Ovary (tissue), 3 donors: ENCODE measurements around the gene STK39.

ENCODE experiments used
- EP300 ChIP-seq: sonication (generic); formaldehyde crosslinking; IDR thresholded peaks from one replicate; pipeline ENCODE4 v1.6.1; 2017; ENCODE audit warnings: antibody characterized with exemption
- POLR2A ChIP-seq: fragments of 450-650 bp; IDR thresholded peaks from one replicate; pipeline ENCODE4 v1.6.1; 2017; ENCODE audit warnings: antibody characterized with exemption, mild to moderate bottlenecking, moderate library complexity
- TF ChIP-seq, protein P1 (sequence below), 3 donors: fragments of 450-650 bp in 2 of 3; fragments of 200-600 bp in 1 of 3; IDR thresholded peaks; one replicate each; pipeline versions ENCODE4 v1.5.1 to v1.8.0; 2016 to 2022; ENCODE audit warnings: antibody characterized with exemption in 3 of 3, mild to moderate bottlenecking in 1 of 3
- donor health status: DM: no; HTN: no; CAD: no.

DNA sequence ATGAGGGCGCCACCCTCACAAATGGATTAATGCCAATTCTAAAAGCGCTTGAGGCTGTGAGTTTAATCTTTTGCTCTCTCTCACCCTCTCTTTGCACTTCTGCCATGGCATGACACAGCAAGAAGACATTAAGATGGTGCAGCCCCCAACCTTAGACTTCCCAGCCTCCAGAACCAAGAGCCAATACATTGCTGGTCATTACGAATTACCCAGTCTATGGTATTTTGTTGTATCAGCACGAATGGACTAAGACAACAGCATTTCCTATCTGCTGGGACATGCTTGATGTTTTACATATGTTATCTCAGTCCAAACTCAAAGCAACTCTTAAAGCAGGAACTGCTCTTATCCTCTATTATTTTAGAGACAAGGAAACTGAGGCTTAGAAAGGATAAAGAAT, 222.9 kb downstream of the STK39 start:
- TF ChIP-seq, protein P1, sequence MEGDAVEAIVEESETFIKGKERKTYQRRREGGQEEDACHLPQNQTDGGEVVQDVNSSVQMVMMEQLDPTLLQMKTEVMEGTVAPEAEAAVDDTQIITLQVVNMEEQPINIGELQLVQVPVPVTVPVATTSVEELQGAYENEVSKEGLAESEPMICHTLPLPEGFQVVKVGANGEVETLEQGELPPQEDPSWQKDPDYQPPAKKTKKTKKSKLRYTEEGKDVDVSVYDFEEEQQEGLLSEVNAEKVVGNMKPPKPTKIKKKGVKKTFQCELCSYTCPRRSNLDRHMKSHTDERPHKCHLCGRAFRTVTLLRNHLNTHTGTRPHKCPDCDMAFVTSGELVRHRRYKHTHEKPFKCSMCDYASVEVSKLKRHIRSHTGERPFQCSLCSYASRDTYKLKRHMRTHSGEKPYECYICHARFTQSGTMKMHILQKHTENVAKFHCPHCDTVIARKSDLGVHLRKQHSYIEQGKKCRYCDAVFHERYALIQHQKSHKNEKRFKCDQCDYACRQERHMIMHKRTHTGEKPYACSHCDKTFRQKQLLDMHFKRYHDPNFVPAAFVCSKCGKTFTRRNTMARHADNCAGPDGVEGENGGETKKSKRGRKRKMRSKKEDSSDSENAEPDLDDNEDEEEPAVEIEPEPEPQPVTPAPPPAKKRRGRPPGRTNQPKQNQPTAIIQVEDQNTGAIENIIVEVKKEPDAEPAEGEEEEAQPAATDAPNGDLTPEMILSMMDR (IDR thresholded peaks at IDR 0.05) = no peak
- TF ChIP-seq EP300 (no peak), POLR2A (no peak)
